GM21717 (cell line): Measurements from ENCODE around the gene KCNT1.

Experiments
- ATAC-seq: cut with Tn5 transposase; IDR thresholded peaks from one replicate; pipeline ENCODE4 v1.9.1; 2021; ENCODE audit warnings: mild to moderate bottlenecking, moderate library complexity; ENCODE audit not compliant: unreplicated experiment

The KCNT1 gene

GRCh38 chr9:135814421-135815095, 112.6 kb downstream of the KCNT1 start:
- ATAC-seq = no peak

GRCh38 chr9:135815413-135815812, 113.4 kb downstream of the KCNT1 start:
- no peak for ATAC-seq

- no peak for ATAC-seq
Measured at GRCh38 chr9:135815830-135816650, 114.1 kb downstream of the KCNT1 start.

GRCh38 chr9:135816651-135816970, 114.6 kb downstream of the KCNT1 start:
- no peak for ATAC-seq

GRCh38 chr9:135817951-135818717, 116.1 kb downstream of the KCNT1 start:
- no peak for ATAC-seq

- no peak for ATAC-seq
Measured at GRCh38 chr9:135818718-135819475, 116.9 kb downstream of the KCNT1 start.

- no peak for ATAC-seq
Measured at GRCh38 chr9:135819905-135820304, 117.9 kb downstream of the KCNT1 start.

- no peak for ATAC-seq
Measured at GRCh38 chr9:135820661-135821060, 118.7 kb downstream of the KCNT1 start.

GRCh38 chr9:135821116-135821515, 119.1 kb downstream of the KCNT1 start:
- no peak for ATAC-seq

GRCh38 chr9:135821733-135822373, 119.9 kb downstream of the KCNT1 start:
- ATAC-seq = no peak

GRCh38 chr9:135822374-135822755, 120.4 kb downstream of the KCNT1 start:
- no peak for ATAC-seq

GRCh38 chr9:135823036-135823435, 121.1 kb downstream of the KCNT1 start:
- no peak for ATAC-seq

- ATAC-seq = no peak
Measured at GRCh38 chr9:135825435-135826187, 123.6 kb downstream of the KCNT1 start.

- ATAC-seq = no peak
Measured at GRCh38 chr9:135826188-135826545, 124.2 kb downstream of the KCNT1 start.

GRCh38 chr9:135827301-135827700, 125.3 kb downstream of the KCNT1 start:
- ATAC-seq = no peak

- no peak for ATAC-seq
Measured at GRCh38 chr9:135827866-135828580, 126.0 kb downstream of the KCNT1 start.

GRCh38 chr9:135828656-135829055, 126.7 kb downstream of the KCNT1 start:
- ATAC-seq = no peak

GRCh38 chr9:135830496-135830895, 128.5 kb downstream of the KCNT1 start:
- ATAC-seq = no peak

GRCh38 chr9:135833864-135834263, 131.9 kb downstream of the KCNT1 start:
- ATAC-seq = no peak
